T-helper 22 cell (primary cell): ENCODE data around the gene SLC35G4.
"Not testable (repeated sequence)": the region's sequence is repeated elsewhere in the genome, so short reads cannot be mapped to it uniquely, and the experiment has no call there.

Experiments used
- DNase-seq: peaks from one replicate; pipeline ENCODE4 v3.0.0-alpha.2; 2020; ENCODE audit warnings: low read depth

The SLC35G4 gene

DNA sequence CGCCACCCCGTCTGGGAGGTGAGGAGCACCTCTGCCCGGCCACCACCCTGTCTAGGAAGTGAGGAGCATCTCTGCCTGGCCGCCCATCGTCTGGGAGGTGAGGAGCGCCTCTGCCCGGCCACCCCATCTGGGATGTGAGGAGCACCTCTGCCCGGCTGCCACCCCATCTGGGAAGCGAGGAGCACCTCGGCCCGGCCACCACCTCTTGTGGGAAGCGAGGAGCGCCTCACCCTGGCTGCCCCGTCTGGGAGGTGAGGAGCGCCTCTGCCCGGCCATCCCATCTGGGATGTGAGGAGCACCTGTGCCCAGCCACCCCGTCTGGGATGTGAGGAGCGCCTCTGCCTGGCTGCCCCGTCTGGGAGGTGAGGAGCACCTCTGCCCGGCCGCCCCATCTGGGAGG, 4.6 kb downstream of the SLC35G4 start:
- not testable (repeated sequence) for DNase-seq

DNA sequence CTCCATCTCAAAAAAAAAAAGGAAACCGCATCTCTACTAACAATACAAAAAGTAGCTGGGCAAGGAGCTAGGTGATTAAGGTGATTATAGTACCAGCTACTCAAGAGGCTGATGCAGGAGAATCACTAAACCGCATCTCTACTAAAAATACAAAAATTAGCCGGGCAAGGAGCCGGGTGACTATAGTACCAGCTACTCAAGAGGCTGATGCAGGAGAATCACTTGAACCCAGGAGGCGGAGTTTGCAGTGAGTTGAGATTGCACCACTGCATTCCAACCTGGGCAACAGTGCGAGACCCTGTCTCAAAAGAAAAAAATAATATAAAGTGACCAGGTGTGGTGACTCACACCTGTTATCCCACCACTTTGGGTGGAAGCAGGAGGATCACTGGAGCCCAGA, 5.6 kb downstream of the SLC35G4 start:
- not testable (repeated sequence) for DNase-seq

DNA sequence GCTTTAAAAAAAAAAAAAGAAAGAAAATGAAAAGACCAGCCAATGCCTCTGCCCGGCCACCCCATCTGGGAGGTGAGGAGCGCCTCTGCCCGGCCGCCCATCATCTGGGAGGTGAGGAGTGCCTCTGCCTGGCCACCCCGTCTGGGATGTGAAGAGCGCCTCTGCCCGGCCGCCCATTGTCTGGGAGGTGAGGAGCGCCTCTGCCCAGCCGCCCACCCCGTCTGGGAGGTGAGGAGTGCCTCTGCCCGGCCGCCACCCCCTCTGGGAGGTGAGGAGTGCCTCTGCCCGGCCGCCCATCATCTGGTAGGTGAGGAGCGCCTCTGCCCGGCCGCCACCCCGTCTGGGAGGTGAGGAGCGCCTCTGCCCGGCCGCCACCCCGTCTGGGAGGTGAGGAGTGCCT, 37.9 kb downstream of the SLC35G4 start:
- DNase-seq, result not testable (repeated sequence)

DNA sequence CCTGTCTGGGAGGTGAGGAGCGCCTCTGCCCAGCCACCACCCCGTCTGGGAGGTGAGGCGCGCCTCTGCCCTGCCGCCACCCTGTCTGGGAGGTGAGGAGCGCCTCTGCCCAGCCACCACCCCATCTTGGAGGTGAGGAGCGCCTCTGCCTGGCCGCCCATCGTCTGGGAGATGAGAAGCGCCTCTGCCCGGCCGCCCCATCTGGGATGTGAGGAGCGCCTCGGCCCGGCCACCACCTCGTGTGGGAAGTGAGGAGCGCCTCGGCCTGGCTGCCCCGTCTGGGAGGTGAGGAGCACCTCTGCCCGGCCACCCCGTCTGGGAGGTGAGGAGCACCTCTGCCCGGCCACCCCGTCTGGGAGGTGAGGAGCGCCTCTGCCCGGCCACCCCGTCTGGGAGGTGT, 38.4 kb downstream of the SLC35G4 start:
- not testable (repeated sequence) for DNase-seq

DNA sequence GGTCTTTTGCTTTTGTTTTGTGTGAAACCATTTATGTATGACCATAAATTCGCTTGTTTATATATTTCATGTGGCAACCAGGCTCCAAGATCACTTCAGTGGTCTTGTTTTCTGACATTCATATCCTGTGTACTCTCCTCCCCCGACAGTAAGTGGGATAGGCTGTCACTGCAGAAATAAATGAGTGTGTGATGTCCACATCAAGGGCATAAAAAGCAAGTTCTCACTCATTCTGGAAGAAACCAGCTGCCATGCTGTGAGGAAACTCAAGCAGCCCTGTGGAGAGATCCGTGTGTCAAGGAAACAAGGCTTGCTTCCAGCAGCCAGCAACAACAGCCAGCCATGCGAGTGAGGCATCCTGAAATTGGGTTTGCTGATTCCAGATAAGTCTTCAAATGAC, 40.4 kb downstream of the SLC35G4 start:
- DNase-seq, result no peak

DNA sequence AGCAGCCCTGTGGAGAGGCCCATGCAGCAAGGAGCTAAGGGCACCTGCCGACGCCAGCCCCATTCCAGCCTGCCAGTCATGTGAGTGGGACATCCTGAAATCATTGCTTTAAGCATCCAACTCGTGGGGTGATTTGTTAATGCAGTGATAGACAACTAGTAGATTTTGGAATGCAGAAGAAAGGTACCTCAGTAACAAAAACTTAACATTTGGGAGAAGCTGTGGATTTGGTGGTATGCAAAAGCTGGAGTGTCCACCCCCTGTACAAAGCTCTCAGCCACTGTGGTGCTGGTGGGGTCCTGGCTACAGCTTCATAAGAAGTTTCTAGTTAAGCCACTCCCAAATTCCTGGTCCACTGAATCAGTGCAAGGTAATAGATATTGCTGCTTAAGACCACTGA, 42.5 kb downstream of the SLC35G4 start:
- DNase-seq, result no peak

DNA sequence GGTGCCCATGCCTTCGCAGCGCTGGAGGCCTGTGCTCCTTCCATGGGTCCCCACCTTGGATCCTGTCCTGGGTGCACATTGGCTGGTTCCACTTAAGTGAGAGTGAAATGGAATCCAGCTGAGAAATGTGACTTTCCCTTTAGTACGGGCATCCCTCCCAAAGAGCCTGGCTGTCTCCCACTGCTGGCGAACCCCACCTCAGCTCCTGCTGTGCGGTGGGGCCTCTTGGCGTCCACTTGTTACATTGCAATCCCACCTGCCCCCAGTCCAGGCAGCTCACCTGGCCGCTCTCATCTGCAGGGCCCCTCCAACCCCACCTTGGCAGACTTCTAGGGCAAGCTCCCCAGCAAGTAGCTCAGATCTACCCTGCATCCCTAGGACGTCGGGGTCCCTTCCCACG, 44.1 kb downstream of the SLC35G4 start:
- no peak for DNase-seq

DNA sequence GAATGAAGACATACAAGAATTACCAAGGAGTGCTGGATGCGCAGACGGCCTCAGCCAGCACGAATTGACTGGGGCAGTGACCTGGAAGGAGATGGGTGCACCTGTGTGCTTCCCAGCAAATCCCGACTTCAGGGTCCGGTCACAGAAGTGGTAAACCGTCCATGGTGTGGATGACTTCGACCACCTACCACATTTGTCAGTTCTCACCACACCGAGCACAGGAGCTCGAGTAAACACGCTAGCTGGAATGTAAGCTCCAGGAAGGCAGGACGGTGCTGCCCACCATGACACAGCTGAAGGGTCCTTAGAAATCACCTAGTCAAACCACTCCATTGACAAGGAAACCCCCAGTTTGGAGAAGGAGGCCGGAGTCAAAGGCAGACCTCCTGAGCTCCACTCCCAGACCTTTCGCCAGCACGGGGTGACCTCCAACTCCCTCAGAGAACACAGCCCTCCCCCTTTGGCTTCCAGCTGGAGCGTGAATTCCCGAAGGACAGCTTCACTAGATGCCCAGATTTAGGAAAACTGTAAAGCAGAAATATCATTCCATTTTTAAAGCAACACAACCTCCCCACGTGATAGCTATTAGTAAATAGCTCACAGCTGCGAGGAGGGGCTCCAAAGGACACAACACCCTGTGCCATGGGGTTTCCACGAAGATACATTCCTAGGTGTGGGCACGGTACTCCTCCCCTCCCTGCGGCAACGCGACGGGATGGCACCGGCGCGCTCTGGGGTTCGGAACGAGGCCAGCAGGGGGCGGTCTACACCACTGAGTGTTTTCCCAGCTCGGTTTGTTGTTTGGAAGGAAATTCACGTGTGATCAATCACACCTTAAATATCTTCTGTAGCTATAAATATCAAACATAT, 45.6 kb downstream of the SLC35G4 start:
- no peak for DNase-seq

DNA sequence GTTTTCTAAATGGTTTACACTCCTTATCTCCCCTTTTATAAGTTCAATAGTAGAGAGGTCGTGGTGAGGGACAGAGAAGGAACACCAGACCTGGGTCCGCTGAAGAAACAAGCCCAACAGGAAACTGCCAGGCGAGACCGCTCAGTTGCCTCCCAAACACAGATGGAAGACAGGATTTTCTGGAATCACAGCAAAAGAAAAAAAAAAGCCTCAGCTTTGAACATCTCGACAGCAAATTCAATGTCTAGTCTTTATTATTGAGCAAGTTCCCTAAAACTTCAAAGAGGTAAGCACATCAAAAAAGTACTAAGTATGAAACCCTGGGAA, 46.2 kb downstream of the SLC35G4 start:
- DNase-seq, result no peak

DNA sequence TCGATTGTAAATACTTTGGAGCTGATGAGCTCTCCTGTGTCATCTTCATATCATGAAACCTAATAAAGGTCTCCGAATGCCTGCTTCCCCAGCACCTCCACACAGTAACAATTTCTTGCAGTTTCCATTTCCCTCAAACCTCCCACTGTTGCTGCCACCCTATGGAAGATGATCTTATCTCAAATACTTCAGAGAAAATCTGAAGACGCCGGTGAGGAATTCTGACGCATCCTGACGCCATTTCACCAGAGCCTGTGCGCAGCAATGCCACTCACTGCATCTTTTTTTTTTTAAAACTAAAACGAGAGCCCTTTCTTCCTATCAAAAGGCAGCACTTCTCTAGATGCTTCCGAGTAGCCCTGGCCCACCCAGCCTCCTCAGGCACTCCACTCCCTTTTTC, 47.8 kb downstream of the SLC35G4 start:
- DNase-seq, result no peak

DNA sequence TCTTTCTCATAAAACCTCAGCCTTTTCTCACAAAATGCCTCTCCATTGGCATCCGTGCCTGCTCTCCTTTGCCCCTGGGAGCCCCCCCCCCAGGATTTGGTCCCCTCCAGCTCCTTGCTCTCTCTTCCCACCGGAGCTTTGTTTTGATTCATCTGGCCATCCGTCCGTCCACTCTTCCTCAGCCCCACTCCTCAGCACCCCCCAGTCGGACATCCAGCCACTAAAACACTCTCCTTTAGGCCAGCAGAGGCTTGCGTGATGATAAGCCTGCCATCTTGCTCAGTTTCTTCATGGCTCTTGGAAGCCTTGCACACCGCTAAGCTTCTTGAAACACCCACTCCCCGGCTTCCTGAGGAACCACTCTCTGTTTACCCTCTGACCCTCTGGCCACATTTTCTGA, 48.2 kb downstream of the SLC35G4 start:
- no peak for DNase-seq

DNA sequence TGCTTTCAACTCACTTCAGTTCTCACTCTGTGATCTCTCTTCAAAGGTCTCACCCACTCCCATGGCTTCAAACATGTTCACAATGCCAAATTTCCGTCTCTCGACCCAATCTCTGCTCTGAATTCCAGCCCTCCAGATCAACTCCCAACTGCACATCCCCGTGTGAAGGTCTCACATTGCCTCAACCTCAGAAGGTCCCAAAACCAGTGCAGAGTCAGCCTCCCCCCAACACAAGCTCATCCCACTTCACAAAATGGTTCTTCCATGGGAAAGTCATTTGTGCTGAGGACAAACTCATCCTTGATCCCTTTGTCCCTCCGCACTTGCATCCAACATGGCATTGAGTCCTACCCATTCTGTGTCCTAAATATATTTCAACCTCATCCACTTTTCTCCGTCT, 48.6 kb downstream of the SLC35G4 start:
- no peak for DNase-seq

DNA sequence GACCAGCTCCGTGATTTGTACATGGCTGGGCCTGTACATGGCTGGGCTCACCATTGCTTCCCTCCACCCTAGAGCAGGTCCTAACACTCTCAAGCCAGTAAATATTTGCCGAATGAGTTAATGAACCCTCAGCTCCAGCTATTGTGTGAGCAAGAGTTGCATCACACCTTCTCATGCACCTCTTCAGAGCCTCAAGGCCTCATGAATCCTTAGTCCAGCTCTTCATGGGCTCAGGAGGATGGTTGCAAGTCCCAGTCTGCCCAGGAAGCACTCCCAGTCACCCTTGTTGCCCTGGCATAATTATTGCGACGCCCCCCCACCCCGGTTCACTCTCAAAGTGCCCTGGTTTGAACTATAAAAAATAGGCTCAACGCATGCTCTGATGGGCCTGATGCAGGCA, 49.6 kb downstream of the SLC35G4 start:
- no peak for DNase-seq
